Fibroblast of mammary gland (primary cell): Measurements from ENCODE around the gene MYO3B.
A peak's percentile ranks its signal among the peaks of the same experiment; 100 is the strongest.

Experiments used
- DNase-seq: peaks from one replicate; pipeline ENCODE4 v3.0.0-alpha.2; 2010; ENCODE audit warnings: low read depth
- H3K4me3 ChIP-seq: 2 replicates; pipeline ENCODE4 v1.5.1; 2011; ENCODE audit warnings: low read depth, mild to moderate bottlenecking, low read length, moderate library complexity; ENCODE audit not compliant: control insufficient read depth
- CTCF ChIP-seq: conservative IDR thresholded peaks from 2 replicates; pipeline ENCODE4 v1.5.1; 2011; ENCODE audit warnings: low read depth, low read length, inconsistent platforms; ENCODE audit not compliant: control insufficient read depth, insufficient read depth

MYO3B gene

GRCh38 chr2:170235860-170236679, 58.1 kb downstream of the MYO3B start:
- peak; percentile 72 for DNase-seq
- peak; percentile 57 for TF ChIP-seq CTCF
- H3K4me3 ChIP-seq: no peak overlapping the region

DNA sequence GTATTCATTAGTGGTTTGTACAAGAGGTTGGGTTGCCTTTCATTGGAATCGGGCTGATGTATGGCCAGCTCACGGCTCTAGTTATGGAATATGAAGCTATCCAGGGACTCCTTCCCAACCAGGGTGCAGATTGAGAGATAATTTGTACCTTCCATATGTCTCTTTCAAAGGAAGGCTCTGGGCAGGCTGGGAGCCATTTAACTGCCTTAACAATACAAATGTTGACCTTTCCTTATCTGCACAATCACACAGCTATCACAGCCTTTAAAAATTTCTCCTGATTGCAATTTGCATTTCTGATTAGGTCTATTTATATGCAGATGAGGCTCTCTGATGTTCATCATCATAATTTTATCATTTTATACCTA, 58.7 kb downstream of the MYO3B start:
- no peak for DNase-seq

DNA sequence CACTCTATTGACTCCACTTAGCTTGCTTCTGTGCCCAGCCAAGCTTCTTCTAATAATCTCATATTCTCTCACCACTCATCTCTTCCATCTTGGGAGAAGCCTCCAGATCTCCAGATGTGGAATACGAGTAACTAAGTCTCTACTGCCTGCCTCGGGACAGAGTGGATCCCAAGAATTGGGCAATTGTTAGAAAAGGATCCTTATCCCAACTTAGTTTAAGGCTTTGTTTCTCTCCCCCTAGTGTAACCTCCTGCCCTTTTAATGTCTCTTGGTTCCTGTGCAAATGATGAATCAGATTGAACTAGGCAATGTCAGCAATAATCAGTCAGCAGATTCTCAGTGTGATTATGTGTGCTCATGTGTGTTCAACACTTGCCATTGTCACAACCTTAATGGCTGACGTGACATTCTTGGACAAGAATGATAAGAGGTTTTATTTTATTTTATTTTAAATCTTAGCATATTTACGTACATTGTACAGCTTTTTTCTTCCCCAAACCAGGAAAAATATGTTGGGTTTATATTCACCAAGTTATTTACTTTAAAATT, 59.7 kb downstream of the MYO3B start:
- no peak for DNase-seq
- H3K4me3 ChIP-seq: no peak overlapping the region
- TF ChIP-seq CTCF: no peak

More for the DNA sequence above, 58.7 kb downstream of the MYO3B start:
- no peak for TF ChIP-seq CTCF
- no peak overlapping the region for H3K4me3 ChIP-seq

GRCh38 chr2:170238776-170239175, 60.8 kb downstream of the MYO3B start:
- DNase-seq: no peak
- TF ChIP-seq CTCF: no peak
- H3K4me3 ChIP-seq: no peak overlapping the region

DNA sequence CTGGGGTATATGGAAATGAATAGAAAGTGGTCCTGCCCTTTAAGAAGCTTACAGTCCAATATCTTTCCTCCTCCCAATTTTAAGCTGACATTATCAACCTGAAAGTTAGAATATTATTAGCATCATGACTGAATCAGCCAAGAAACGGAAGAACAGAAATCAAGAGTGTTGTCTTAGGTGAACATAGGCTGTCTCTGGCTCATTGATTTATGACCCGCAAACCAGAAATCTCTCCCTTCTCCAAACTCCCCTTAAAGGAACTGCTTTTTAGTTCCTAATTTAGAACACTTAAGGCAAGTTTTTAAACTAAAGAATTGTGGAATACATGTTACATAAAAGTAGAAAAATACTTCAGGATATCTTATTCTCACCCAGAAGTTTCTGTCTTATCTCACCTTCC, 62.7 kb downstream of the MYO3B start:
- H3K4me3 ChIP-seq: no peak overlapping the region
- no peak for DNase-seq
- no peak for TF ChIP-seq CTCF

GRCh38 chr2:170241756-170242155, 63.8 kb downstream of the MYO3B start:
- no peak for DNase-seq
- no peak for TF ChIP-seq CTCF
- no peak overlapping the region for H3K4me3 ChIP-seq
